Heart left ventricle (tissue), 16 donors: ENCODE data around the gene BICD1. TPM values are rescaled to one million over a fixed set of nuclear protein-coding genes. Genes with fewer than 3 reads are reported as not detected.

Source experiments
- ATAC-seq, 4 donors: fragments of 200-7000 bp; cut with Tn5 transposase; one replicate each; pipeline ENCODE4 v1.9.1; 2020 to 2022; ENCODE audit warnings: moderate library complexity in 4 of 4, mild to moderate bottlenecking in 3 of 4, moderate number of reproducible peaks in 1 of 4
- DNase-seq, 5 donors: peaks; one replicate each; pipeline ENCODE4 v3.0.0-alpha.2; 2020
- H3K27ac ChIP-seq, 12 donors: fragments of 200-600 bp; sonication (generic) in 4 of 12; one replicate each; pipeline versions ENCODE4 v1.5.0 to v1.8.0; 2016 to 2022; ENCODE audit warnings: mild to moderate bottlenecking in 2 of 12
- H3K27me3 ChIP-seq, 9 donors: fragments of 200-600 bp; sonication (generic) in 2 of 9; one replicate each; pipeline versions ENCODE4 v1.5.1 to v1.8.0; 2016 to 2022; ENCODE audit warnings: mild to moderate bottlenecking in 3 of 9
- H3K36me3 ChIP-seq, 9 donors: fragments of 200-600 bp; sonication (generic) in 2 of 9; one replicate each; pipeline versions ENCODE4 v1.5.0 to v1.8.0; 2018 to 2022; ENCODE audit warnings: mild to moderate bottlenecking in 2 of 9
- H3K4me1 ChIP-seq, 12 donors: fragments of 200-600 bp; sonication (generic) in 4 of 12; one replicate each; pipeline versions ENCODE4 v1.5.0 to v1.8.0; 2016 to 2022; ENCODE audit warnings: mild to moderate bottlenecking in 3 of 12
- H3K4me3 ChIP-seq, 12 donors: fragments of 200-600 bp; sonication (generic) in 4 of 12; one replicate each; pipeline versions ENCODE4 v1.5.0 to v1.8.0; 2017 to 2022; ENCODE audit warnings: mild to moderate bottlenecking in 9 of 12, moderate library complexity in 4 of 12
- H3K9me3 ChIP-seq, 12 donors: fragments of 200-600 bp; sonication (generic) in 4 of 12; one replicate each; pipeline versions ENCODE4 v1.5.0 to v1.8.0; 2016 to 2022; ENCODE audit warnings: mild to moderate bottlenecking in 1 of 12
- POLR2A ChIP-seq, 2 donors: fragments of 450-650 bp; IDR thresholded peaks; one replicate each; pipeline ENCODE4 v1.6.1; 2017; ENCODE audit warnings: antibody characterized with exemption in 2 of 2, mild to moderate bottlenecking in 2 of 2, moderate library complexity in 2 of 2
- WGBS, 4 donors: extraction: QIAGEN DNeasy Blood & Tissue Kit in 2 of 4; methylation state at CpG; one replicate each; pipeline versions ENCODE4 v1.1.5 to v1.1.7; 2013 to 2018; 5-methylcytosine and 5-hydroxymethylcytosine counted together
- intact Hi-C, 10 donors: fragments of 100-400 bp; cut with DNase I; formaldehyde crosslinking; loops; one replicate each; pipeline versions ENCODE4 v1.11.1 to v1.14.2; 2022
- polyA plus RNA-seq, 2 donors: library from polyadenylated mRNA; stranded (reverse); fragments of 200-250 nt; gene quantifications; one replicate each; pipeline ENCODE4 v1.2.3, GENCODE V29; 2013
- total RNA-seq, 9 donors: library from RNA; depleted of rRNA in 2 of 9; stranded (reverse); fragments of >200 nt in 2 of 9; fragmentation: NEBNext Ultra II Directional in 3 of 9; extraction: Animal tissue kit (Norgen Biotek cat#: 25700) in 3 of 9; gene quantifications; one replicate each; pipeline versions ENCODE4 v1.1.0 to v1.2.4, GENCODE V29; 2016 to 2023
- TF ChIP-seq, protein P1 (sequence below), 12 donors: fragments of 200-600 bp; sonication (generic) in 4 of 12; IDR thresholded peaks; one replicate each; pipeline versions ENCODE4 v1.5.0 to v1.8.0; 2018 to 2022; ENCODE audit warnings: antibody characterized with exemption in 12 of 12, mild to moderate bottlenecking in 5 of 12
- donor health status: ischemic (EF 13 %, LVEDD 7.1; RV severe dilation, severe dysfunction).
- donor health status: healthy with polysubstance abuse.
- donor health status: DM: no; HTN: yes; CAD: no.
- donor health status: DM: no; HTN: no; CAD: no.
- donor health status: ischemic (EF 25% LVEDD 6.9; RV normal size, moderate dysfunction).
- donor health status: ischemic (EF 25% LVEDD 5.7; RV mildly dilated, moderate dysfunction).
- donor health status: healthy.
- donor health status: DM: yes; HTN: yes; CAD: no.
- donor health status: ischemic (EF 35%, LVEDD 5.7; RV mildly dilated, moderate dysfunction).
- donor health status: nonischemic (EF 11% LVEDD 7.7; RV severe dilation, severe dysfunction).
- donor health status: DM: yes; HTN: yes; CAD: no.
- donor health status: PGD.
- donor health status: ischemic (EF 29% LVEDD 5.4; RV normal size, mild dysfunction).
- donor health status: nonischemic (EF 23%, LVEDD 6.1; RV moderate dilation, normal function).

BICD1 gene
- total and polyA plus RNA-seq, 11 donors: 2.1 to 16.3 (median 7.0) TPM

DNA sequence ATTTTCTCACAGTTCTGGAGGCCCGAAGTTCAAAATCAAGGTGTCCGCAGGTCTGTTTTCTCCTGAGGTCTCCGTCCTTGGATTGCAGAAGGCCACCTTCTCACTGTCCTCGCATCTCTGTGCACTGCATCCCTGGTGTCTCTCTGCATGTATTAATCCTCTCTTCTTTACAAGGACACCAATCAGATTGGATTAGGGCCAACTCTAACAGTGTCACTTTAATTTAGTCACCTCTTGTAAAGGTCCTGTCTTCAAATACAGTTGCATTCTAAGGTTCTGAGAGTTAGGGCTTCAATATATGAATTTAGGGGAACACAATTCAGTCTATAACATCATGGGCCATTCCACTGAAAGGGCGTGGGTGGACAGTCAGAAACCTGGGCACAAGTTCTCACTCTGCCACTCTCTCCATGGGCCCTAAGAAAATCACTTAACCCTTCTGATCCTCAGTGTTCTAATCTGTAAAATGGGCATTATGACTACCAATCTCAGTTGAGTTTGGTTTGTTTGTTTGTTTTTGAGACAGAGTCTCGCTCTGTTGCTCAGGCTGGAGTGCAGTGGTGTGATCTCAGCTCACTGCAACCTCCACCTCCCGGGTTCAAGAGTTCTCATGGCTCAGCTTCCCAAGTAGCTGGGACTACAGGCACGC lies 251.1 kb downstream of the BICD1 start:
- Histone ChIP-seq H3K4me1 (no peaks in the 10 kb centered on the region), H3K36me3 (no peaks in the 10 kb centered on the region), H3K27ac (no peak overlapping the region), H3K9me3 (no peaks in the 10 kb centered on the region), H3K27me3 (no peaks in the 10 kb centered on the region), H3K4me3 (no peak overlapping the region)
- DNase-seq: no peak
- TF ChIP-seq, protein P1, sequence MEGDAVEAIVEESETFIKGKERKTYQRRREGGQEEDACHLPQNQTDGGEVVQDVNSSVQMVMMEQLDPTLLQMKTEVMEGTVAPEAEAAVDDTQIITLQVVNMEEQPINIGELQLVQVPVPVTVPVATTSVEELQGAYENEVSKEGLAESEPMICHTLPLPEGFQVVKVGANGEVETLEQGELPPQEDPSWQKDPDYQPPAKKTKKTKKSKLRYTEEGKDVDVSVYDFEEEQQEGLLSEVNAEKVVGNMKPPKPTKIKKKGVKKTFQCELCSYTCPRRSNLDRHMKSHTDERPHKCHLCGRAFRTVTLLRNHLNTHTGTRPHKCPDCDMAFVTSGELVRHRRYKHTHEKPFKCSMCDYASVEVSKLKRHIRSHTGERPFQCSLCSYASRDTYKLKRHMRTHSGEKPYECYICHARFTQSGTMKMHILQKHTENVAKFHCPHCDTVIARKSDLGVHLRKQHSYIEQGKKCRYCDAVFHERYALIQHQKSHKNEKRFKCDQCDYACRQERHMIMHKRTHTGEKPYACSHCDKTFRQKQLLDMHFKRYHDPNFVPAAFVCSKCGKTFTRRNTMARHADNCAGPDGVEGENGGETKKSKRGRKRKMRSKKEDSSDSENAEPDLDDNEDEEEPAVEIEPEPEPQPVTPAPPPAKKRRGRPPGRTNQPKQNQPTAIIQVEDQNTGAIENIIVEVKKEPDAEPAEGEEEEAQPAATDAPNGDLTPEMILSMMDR (IDR thresholded peaks at IDR 0.05): no peak
- TF ChIP-seq POLR2A (IDR thresholded peaks at IDR 0.05): no peak
- no peak for ATAC-seq
- WGBS, 4 donors: 96 to 98% (median 98%) methylated on average over 8 of the region's 8 CpGs
- intact Hi-C loops: no loop called here

DNA sequence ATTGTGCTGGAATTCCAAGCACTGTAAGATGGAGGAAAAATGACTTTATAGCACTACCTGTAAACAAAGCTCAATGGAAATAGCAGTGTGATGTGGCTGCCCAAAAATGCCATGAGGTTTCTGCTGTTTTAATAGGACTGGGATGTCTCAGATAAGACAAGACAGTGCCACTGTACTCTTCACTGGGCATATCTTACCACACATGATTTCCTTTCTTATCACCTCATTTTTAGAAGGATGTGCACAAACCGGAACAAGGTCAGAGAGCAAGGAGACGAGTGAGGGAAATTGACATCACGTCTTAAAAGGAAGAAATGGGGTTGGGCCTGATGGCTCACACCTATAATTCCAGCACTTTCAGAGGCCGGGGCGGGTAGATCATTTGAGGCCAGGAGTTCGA lies 254.3 kb downstream of the BICD1 start:
- ATAC-seq (no peak), DNase-seq (no peak)
- Histone ChIP-seq H3K4me3 (no peak overlapping the region), H3K9me3 (no peaks in the 10 kb centered on the region), H3K4me1 (peaks cover 0 to 6% (median 0%) of the 10 kb centered on the region in 12 donors), H3K36me3 (no peaks in the 10 kb centered on the region), H3K27me3 (no peaks in the 10 kb centered on the region), H3K27ac (no peak overlapping the region)
- TF ChIP-seq, protein P1 (IDR thresholded peaks at IDR 0.05): no peak
- TF ChIP-seq POLR2A (IDR thresholded peaks at IDR 0.05): no peak
- intact Hi-C loops: loop anchor here in 3 of 10 donors (5.0 to 10.0 kb wide), 3 partner anchors 84 to 394 kb away; partner anchors contain the start of gene YARS2 (in 1 of the 3)
- 78 to 90% (median 82%) methylated on average over 6 of the region's 6 CpGs for WGBS, 4 donors

DNA sequence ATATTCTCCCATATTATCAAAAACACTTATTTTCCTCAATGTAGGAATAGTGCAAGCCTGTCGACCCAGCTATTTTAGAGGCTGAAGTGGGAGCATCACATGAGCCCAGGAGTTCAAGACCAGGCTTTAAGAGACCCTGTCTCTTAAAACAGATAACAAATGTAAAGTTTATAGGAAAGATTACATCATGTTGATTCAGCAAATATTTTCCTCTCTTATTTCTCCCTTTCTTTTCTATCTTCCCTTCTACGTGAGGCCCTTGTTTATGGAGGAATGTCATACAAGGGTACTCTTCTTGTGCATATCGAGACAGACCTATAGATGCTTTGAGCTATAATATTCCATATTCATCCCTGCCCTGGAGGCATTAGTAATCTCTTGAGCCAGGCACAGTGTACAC lies 256.2 kb downstream of the BICD1 start:
- ATAC-seq: no peak
- Histone ChIP-seq H3K36me3 (no peaks in the 10 kb centered on the region), H3K4me3 (no peak overlapping the region), H3K4me1 (peaks cover 0 to 6% (median 0%) of the 10 kb centered on the region in 12 donors), H3K9me3 (no peaks in the 10 kb centered on the region), H3K27ac (no peak overlapping the region), H3K27me3 (no peaks in the 10 kb centered on the region)
- WGBS, 4 donors: 85 to 90% (median 87%) methylated on average over 3 of the region's 3 CpGs
- TF ChIP-seq POLR2A (IDR thresholded peaks at IDR 0.05): no peak
- TF ChIP-seq, protein P1 (IDR thresholded peaks at IDR 0.05): no peak
- no peak for DNase-seq
- intact Hi-C loops: loop anchor here in 3 of 10 donors (5.0 to 10.0 kb wide), 3 partner anchors 82 to 392 kb away; partner anchors contain the start of gene YARS2 (in 1 of the 3)

DNA sequence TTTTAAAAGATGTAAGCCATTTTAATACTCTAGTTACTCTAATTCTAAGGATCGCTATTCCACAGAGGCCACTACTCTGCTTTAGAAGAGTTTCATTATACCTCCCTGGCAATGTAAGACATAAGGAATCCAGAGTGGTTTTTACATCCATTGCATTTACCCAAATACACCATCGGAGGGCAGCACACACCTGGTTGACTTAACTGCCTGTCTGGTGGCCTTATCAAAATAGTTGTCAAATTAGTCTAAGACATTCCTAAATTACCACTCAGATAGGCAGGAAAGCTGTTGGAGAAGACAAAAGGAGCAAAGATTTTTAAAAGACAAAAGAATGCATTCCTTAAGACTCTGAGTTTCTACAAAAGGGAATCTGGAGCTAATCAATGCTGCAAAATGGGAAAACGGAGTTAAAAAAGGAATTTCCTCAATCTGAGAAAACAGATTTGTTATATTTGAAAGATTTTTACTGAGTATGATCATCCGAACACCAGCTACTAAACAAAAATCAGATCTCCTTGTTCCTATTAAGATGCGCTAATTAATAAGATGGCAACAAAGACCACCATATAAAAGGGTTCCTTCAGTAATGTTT lies 258.9 kb downstream of the BICD1 start:
- Histone ChIP-seq H3K27ac (no peak overlapping the region), H3K9me3 (no peaks in the 10 kb centered on the region), H3K27me3 (no peaks in the 10 kb centered on the region), H3K4me1 (peaks cover 0 to 6% (median 0%) of the 10 kb centered on the region in 12 donors), H3K4me3 (no peak overlapping the region), H3K36me3 (no peaks in the 10 kb centered on the region)
- intact Hi-C loops: loop anchor here in 9 of 10 donors (1.0 to 10.0 kb wide), 8 partner anchors 79 to 389 kb away; partner anchors contain the start of gene YARS2 (in 1 of the 9)
- 50 to 55% (median 51%) methylated on average over 5 of the region's 5 CpGs for WGBS, 4 donors
- ATAC-seq (peak in 3 of 4 donors; percentile 70 to 77 (median 76)), DNase-seq (peak in 3 of 5 donors; percentile 36 to 51 (median 42))
- no peak for TF ChIP-seq POLR2A (IDR thresholded peaks at IDR 0.05)
- TF ChIP-seq, protein P1 (IDR thresholded peaks at IDR 0.05): peak; percentile 70 to 91 (median 82)
